AG09319 (cell line): Measurements from ENCODE around the gene USPL1.
"Not testable (repeated sequence)": the region's sequence is repeated elsewhere in the genome, so short reads cannot be mapped to it uniquely, and the experiment has no call there.

Source experiments
- DNase-seq: peaks from one replicate; pipeline ENCODE4 v3.0.0-alpha.2; 2010; ENCODE audit warnings: low read depth; ENCODE audit errors: extremely low read depth
- CTCF ChIP-seq: IDR thresholded peaks from 2 replicates; pipeline ENCODE4 v1.5.1; 2011; ENCODE audit warnings: low read depth, mild to moderate bottlenecking, inconsistent platforms, low read length, moderate library complexity

Gene USPL1

GRCh38 chr13:30623392-30623791, 5.7 kb downstream of the USPL1 start:
- TF ChIP-seq CTCF: no peak
- no peak for DNase-seq

GRCh38 chr13:30624630-30625029, 6.9 kb downstream of the USPL1 start:
- no peak for DNase-seq
- TF ChIP-seq CTCF: no peak

GRCh38 chr13:30629527-30629926, 11.8 kb downstream of the USPL1 start:
- DNase-seq: no peak
- TF ChIP-seq CTCF: no peak

GRCh38 chr13:30633861-30634260, 16.1 kb downstream of the USPL1 start:
- no peak for TF ChIP-seq CTCF
- DNase-seq: no peak

GRCh38 chr13:30634838-30635237, 17.1 kb downstream of the USPL1 start:
- no peak for DNase-seq
- no peak for TF ChIP-seq CTCF

- TF ChIP-seq CTCF: no peak
These were observed 20.6 kb downstream of the USPL1 start for GRCh38 chr13:30638301-30638700.

GRCh38 chr13:30639671-30640070, 22.0 kb downstream of the USPL1 start:
- DNase-seq: no peak
- no peak for TF ChIP-seq CTCF

More at GRCh38 chr13:30638301-30638700, 20.6 kb downstream of the USPL1 start:
- no peak for DNase-seq

- not testable (repeated sequence) for DNase-seq
These were observed 23.5 kb downstream of the USPL1 start for GRCh38 chr13:30641173-30641572.
